HUDEP-2 (cell line): ENCODE results near the gene RCAN2.

ENCODE experiments used
- DNase-seq, 76 experiments: peaks; one replicate each; lab custom pipeline; 2025; ENCODE audit not compliant: unreplicated experiment in 76 of 76; lab: John Stamatoyannopoulos, UW

RCAN2 gene

GRCh38 chr6:46175976-46176375 lies 315.3 kb downstream of the RCAN2 start:
- DNase-seq, result no peak

DNA sequence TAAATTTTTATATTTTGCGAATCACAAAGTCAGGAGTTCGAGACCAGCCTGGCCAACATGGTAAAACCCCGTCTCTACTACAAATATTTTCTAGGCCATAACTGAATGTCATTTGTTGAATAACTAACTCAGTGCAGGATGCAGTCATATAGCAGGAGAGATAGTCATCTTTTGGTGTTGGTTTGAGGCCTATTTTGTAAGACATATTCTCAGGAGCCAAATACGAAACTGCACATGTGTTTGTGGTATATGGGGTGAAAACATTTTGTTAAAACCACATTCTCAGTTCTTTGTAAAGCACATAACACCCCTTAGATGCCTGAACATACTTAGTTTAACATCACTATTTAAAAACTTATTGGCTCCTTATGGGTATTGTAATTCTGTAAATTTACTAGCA lies 315.8 kb downstream of the RCAN2 start:
- no peak for DNase-seq

DNA sequence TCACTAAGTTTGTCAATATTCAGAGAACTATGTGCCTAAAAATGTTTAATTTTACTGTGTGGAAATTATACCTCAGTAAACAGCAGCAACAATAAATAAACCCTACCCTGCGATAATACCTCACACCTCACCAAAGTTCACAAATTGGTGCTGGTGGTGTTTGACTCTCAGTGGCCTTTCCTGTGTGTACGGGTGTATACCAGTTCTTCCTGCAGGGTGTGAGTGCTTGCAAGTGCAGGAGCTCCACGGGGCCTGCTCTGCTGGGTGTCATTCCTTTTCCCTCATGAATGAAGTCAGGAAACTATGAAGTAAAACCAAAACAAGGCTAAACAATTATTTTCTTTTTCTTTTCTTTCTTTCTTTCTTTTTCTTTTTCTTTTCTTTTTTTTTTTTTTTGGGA lies 316.3 kb downstream of the RCAN2 start:
- no peak for DNase-seq

DNA sequence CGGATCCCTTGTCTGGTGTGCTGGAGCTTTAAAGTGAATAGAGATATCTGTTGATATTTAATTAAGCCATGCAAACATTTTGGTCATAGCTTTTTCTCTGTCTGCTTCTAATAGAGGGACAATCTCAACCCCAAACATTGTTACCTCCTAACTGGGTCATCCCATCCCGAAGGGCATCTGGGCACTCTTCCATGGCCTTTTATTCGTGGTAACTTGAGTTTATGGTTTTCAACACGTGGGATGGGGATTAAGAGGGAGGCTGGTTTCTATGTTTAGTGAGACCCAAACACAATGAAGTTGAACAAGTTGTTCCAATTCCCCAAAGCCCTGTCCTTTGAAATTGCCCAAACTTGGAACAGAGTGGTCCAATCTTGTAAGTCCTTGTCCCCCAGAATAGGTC lies 319.1 kb downstream of the RCAN2 start:
- DNase-seq, result no peak
